HG02763 (cell line): ENCODE results near the gene MSH5.
"Not testable (repeated sequence)": the region's sequence is repeated elsewhere in the genome, so short reads cannot be mapped to it uniquely, and the experiment has no call there.

Source experiments
- ATAC-seq: cut with Tn5 transposase; IDR thresholded peaks from one replicate; pipeline ENCODE4 v1.9.1; 2021; ENCODE audit warnings: mild to moderate bottlenecking, moderate library complexity; ENCODE audit not compliant: unreplicated experiment

The MSH5 gene

DNA sequence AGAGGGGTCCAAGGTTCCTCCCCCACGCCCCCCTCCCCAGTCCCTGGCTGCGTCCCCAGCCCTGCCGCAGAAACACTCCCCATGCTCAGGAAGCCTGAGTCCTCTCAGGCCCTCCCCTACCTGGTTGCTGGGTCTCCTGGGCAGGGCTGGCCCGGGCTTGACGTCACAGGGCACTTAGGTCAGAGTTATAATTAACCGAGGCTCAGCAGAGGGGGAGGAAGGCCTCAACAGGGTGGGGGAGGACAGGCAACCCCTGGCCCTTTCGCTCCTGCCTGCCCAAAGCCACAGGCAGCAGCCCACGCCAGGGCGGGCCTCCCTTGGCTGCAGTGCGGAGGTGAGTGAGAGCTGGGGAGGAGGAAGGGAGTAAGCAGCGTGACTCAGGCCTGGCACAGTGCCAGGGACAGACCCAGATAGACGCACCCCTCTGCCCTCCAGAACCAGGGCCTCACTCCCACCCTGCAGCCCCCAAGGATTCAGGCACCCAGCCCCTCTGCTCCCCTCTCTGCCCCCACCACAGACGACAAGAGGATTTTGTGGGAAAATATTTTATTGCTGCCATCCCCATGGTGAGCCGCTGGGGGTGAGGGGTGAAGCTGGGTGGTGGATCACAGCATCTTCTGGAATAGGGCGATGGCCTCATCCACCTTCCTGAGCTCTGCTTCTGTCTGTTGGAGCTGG lies 37.3 kb downstream of the MSH5 start, which contains the start of gene VWA7:
TSS of gene VWA7 (minus strand) at position 340 of the 678 bp plus-strand sequence. CDS start 549 bp downstream, outside the sequence.
- peak; percentile 66 for ATAC-seq

DNA sequence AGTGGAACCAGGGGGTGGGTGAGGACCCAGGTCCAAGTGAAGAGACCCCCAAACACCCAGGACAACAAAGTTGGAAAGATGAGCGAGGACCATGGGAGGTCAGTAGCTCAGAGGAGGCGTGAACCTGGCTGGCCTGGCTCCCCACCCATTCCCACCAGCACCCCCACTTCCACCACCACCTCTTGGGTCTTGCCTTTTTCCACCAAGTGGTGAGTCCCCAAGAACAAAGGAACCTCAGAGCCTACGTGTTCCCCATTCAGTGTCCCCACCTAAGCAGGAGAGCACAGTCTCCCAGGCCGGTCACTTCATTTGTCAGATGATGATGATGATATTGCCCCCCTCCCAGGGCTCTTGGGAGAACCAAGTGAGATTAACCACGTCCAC lies 37.9 kb downstream of the MSH5 start:
- no peak for ATAC-seq

DNA sequence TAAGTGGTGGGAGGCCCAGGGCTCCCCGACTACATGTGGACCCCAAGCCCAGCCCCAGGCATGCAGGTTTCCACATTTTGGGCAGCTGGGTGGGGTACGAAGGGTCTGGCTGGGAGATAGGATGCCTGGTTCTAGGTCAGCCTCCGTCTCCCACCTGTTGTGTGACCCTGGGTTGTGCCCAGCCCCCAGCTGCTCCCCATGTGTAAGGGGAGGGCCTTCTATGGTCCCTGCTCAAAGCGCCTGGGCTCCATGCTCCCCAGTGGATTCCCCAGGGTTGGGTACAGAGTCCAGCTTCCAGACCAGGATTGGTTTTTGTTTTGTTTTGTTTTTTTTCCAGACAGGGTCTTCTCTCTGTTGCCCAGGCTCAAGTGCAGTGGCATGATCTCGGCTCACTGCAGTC lies 38.4 kb downstream of the MSH5 start:
- no peak for ATAC-seq

DNA sequence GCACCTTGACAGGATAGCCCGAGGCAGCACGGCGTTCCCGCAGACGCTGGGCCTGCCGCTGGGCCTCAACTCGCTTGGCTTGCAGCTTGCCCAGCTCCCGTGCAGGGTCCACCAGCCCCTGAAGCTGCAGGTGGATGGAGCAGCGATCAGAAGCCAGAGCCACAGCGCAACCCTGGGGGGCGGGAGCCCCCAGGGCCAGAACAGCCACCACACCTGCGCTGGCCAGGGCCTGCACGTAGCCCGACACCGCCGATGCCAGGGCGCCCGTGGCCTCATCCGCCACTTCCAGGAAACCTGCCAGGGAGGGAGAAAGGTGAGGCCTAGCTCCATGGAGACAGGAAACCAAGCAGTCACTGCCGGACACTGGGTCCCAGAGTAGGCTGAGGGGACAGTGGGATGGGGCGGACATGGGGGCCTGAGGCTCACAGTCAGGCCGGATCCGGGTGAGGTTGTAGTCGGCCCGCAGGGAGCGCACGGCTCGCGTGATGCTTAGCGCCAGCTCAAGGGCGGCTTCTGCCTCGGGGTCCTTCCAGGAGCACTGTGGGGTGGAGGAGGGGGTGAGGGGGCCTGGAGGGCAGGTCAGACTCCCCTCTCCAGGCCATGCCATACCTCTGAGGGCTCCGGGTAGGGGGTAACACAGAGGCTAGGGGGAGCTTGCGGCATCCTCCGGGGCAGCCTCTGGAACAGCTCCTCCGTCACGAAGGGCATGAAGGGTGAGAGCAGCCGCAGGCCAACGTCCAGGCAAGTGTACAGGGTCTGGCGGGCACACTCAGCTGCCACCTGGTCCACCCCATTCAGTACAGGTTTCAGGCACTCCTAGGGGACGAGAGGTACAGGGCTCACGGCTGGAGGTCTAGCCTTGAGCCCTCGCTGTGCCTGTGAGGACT lies 39.4 kb downstream of the MSH5 start:
- no peak for ATAC-seq

DNA sequence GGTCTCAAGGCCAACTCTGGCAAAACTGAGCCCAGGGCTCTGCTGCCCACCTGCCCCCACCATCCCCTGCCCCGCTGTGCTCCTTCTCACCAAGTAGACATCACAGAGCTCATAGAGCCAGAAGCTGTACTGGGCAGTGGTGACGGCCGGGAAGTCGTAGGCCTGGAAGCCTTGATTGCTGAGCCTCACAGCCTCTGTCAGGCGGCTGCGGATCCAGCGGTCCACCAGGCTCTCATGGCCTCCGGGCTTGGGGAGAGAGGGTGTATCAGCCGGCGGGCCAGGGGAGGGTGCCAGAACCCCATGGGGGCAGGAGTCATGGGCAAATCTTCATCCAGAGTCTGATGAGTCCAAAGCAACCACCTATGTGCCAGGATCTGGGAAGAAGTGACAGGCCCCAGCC lies 40.1 kb downstream of the MSH5 start:
- no peak for ATAC-seq

DNA sequence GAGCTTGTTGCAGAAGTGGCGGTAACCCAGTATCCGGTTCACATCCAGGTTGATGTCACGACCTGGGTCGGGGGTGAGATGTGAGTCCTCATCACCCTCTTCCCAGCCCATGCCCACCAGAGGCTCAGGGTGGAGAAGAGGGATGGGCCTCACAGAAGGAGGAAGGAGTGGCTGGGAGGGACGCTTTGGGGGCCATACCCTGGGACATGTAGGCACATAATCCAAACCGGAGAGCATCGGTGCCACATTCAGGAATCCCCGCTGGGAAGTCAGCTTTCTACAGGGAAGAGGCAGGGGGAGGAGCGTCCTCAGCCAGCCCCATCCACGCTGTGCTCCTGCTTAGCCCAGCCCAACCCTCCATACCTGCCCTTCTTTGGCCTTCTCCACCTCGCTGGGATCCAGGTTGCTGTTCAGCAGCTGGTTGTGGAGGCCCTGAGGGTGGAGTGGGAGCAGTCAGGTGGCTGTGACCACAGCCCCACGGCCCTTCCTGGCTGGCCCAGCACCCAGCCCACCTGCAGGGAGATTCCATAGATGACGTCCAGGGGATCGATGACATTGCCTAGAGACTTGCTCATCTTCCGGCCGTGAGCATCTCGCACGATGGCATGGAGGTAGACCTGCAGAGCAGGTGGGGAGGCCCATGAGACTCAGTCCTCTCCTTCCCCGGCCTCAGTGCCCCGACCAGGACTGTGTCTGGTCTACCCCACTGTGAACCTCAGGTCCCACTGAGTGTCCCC lies 40.9 kb downstream of the MSH5 start:
- no peak for ATAC-seq

DNA sequence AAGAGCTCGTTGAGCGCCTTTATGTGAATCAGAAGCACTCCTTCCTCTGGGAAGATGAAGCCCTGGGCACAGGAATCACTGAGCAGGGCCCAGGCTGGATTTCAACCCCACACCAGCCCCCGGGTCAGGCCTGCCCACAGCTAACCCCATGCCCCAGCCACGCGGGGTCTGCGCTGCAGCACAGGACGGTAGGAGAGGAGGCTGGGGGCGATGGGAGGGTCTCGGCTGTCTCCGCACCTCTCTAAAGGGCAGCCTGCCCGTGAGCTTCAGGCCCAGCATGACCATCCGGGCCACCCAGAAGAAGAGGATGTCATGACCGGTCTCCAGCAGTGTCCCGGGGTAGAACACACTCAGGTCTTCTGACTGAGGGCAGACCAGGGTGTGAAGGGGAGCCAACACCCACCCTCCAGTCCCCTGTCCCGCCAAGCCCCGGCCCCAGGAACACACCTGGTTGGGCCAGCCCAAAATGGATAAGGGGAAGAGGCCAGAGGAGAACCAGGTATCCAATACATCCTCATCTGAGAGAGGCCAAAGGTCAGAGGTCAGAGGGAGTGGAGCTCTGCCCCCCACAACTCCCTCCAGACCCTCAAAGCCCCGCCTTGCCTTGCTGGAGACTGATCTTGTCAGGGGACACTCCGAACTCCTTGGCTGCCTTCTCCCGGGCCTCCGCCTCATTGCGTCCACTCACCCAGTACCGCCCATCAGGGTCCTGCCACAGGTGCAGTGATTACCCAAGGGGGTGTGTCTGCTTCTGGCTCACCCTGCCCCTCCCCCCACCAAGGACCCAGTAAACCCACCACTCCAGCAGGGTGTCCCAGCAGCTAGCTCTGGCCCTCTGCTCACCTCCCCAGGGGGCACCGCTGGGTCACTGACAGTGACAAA lies 41.7 kb downstream of the MSH5 start:
- no peak for ATAC-seq

DNA sequence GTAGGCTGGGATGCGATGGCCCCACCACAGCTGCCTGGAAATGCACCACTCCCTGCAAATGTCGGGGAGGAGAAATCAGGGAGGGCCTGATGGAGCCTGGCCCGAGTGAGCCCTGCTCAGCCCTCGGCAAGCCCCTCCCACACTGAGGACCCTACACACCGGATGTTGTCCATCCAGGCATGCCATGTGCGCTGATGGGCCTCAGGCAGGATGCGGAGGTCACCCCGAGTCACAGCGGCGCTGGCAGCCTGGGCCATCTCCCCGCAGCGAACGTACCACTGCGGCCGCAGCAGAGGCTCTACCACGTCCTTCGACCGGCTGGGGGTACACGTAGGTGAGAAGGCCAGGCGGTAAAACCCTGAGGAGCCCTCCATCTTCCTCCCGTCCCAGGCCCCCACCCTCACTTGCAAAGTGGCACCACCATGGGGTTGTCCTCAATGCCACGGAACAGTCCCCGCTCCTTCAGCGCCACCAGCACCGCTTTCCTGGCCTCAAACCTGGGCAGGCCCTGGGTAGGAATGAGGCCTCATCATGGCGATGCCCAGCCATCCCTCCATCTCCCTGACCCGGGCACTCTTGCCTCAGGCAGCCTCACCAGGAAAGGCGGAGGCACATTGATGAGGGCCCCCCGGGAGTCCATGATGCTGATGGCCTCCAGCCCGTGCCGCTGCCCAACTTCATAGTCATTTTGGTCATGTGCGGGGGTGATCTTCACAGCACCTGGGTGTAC lies 42.5 kb downstream of the MSH5 start:
- ATAC-seq: no peak

DNA sequence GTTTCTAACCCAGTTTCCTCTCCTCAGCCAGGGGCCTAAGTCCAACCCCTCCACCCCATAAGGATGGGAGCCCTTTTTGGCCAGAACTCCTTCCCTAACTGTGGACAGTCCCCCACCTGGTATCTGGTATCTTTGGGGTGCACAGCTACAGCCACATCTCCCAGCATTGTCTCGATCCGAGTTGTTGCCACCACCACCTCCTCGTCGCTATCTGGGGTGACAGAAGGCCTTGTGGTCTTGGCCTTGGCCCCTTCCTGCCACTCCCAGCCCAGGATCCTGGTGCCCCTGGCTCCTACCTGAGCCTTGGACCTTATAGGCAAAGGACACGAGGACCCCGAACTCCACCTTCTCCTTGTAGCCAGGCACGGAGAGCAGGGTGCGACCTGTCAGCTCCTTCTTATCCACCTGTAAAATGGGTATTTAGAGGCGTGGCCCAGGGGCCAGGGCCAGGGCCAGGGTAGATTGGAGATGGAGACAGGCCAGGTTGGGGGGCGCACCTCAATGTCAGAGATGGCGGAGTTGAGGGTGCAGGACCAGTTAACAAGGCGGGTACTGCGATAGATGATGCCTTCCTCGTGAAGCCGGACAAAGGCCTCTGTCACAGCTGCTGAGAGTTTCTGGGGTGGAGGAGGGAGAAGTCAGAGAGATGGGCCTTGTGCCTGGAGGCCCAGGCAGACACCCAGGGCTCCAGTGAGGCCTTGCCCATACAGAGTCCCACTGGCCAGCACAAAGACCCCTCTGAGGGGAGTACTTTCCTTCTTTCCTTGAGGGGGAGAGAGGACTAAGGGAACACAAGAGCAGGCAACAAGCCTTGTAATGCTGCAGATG lies 44.5 kb downstream of the MSH5 start:
- no peak for ATAC-seq

DNA sequence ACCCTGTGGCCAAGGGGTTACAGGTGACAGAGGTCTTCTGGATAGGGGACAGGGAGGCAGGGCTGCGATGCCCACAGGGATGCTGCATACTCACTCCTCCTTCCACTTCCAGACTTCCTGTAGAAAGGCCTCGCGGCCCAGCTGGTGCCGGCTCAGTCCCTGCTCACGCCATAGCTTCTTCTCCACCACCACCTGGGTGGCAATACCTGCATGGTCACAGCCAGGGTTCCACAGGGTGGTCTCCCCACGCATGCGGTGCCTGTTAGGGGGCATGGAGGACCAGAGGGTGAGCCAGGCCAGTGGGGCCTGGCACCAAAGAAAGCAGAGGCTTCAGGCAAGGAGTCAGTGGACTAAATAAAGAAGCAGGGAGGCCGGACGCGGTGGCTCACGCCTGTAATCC lies 45.7 kb downstream of the MSH5 start:
- no peak for ATAC-seq

DNA sequence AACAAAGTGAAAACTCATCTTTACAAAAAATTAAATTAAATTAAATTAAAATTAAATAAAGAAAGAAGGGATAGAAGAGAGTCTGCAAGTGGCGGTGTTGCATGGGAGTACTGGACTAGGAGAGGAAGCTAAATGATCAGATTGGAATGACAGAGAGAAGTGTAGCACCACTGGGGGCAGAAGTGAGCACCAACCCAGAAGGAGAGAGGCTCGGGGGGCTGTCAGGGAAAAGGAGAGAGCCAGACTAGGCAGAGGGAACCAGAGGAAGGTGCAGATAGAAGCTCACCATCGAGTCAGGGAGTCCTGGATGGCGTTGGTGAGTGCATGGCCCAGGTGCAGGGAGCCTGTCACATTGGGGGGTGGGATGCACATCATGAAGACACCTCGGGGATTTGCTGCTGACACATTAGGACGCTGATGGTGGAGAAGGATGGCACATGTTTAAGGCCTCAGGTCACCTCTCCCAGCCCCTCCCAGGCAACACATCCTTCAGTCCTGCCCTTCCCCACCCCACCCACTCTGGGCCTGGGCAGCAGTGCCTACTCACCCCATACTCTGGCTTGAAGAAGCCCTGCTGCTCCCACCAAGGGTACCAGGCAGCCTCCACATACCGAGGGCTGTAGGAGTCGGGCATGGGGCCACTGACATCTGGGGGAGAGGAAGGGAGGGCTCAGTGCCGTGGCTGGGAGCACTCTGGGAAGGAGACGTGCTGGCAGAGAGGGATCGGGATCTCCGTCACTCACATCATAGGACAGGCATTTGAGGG lies 51.7 kb downstream of the MSH5 start:
- no peak for ATAC-seq

DNA sequence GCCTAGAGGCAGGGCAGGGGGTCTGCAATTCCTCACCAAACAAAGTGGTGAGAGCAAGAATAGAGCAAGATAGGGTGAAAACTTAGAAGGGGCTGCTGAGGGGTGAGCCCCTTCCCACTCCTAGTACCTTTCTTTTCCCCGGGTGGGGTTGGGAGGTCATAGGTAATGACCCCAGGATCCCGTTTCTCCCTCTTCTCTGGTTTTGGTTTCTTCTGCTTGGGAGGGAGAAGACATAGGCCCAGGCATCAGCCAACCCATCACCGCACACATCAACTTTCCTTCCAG lies 52.2 kb downstream of the MSH5 start:
- no peak for ATAC-seq

DNA sequence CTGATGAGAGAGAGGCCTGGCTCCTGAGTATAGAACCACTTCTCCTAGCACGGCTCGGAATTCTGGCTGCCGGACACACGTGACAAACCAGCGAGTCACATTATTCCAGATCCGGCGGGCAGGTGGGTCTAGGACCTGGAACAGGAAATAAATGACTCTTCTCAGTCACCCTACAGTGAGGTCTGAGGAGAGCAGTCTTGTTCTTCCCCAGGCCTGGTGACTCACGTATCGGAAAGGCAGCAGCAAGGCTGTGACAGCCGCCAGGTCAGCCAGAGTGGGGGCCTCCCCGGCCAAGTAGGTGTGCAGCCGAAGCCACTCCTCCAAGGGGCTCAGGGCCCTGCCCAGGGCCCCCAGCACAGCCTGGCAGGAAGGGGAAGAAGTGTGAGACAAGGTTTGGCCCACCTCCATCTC lies 53.0 kb downstream of the MSH5 start:
- no peak for ATAC-seq

DNA sequence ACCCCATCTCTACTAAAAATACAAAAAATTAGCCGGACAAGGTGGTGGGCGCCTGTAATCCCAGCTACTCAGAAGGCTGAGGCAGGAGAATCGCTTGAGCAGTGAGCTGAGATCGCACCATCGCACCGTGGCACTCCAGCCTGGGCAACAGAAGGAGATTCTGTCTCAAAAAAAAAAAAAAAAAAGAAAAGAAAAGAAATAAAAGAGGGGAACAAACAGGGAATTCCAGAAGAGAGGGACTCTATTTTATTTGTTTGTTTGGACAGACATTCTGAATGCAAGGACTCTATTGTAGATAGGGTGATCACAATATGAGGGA lies 54.1 kb downstream of the MSH5 start:
- ATAC-seq: not testable (repeated sequence)

DNA sequence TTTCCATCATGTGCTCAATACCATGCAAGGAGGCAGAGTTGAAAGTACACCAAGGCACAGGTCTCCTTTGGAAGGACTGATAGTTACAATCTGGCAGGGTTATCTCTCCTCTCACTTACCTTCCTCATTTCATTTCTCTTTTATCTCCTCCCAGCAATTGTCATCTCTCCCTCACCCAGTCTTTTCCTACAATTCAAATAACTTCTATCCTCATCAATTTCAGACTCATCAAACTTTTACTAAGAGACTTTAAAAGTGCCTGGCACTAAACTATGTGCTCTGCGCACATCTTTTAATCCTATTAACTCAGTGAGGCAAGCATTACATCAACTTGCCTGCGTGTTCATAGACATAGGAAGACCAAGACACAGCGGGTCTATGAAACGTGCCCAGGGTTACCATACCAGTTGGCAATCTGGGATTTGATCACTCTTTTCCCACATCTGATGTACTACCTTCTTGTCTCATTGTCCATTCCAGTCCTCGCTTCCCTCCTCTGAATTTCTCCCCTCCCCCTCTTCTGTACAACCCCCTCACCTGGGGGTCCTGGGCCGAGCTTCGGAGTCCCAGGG lies 54.6 kb downstream of the MSH5 start:
- ATAC-seq: no peak

DNA sequence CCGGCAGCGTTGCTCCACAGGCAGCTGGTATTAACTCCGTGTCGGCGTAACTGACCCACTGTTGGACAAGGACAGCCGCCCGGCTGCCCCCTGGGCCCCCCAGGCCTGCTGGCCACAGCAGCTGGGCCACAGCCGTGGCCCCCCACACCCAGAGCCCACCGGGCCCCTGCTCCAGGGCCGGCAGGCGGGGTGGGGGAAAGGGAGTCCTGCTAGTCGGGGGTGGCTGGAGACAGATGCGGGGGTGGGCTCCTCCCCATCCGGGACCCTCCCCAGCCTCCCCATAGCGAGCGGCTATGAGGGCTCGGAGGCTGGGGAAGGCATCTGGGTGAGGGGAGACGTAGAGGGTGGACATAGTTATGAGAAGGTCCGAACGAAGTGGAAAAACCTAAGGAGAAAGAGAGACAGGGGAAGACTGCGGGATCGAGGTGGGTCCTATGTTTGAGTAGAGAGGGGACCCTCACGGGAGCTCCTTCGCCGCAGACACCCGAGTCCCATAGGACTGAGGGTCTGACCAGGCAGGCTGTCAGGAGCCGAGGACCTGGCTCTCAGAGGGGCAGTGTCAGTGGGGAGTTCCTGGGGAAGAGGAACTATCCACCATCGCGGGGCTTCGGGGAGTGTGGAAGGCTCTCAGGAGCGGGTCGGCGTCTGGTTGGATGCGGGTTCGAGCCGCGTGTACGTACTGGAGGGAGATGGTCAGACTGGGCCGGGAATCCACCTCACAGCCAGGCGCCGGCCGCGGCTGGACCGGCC lies 55.2 kb downstream of the MSH5 start:
- ATAC-seq: peak; percentile 16

DNA sequence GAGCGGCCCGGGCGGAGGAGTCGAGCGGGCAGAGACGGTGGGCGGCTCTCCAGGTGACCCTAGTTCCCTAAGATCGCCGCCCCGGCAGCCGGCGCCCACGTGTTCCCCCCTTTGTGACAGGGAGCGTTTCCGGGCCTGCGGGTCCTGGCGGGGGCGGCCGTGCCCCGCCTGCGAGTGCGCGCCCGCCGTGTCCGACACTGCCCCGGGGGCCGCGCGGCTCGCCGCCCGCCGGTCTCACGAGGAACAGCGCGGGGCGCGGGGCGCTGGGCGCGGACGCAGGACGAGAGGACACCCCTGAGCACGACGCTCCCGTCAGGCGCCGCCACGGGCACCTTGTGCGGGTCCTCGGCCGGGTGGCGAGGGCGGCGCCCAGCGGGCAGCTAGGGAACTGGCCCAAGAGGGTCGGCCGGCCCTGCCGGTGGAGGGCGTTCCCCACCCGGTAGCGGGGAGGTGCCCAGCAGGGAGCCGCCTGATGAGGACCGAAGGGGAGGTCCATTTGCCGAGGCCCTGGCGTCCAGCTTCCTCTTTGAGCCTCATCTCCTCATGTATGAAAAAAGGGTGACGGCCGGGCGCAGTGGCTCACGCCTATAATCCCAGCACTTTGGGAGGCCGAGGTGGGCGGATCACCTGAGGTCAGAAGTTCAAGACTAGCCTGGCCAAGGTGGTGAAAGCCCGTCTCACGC lies 56.0 kb downstream of the MSH5 start, which contains the start of gene VARS1:
TSS of gene VARS1 (minus strand) at position 137 of the 683 bp plus-strand sequence. CDS start 535 bp downstream, outside the sequence.
- peak; percentile 76 for ATAC-seq
